T-cell (primary cell): Measurements from ENCODE around the gene SPON1. TPM values are rescaled to one million over a fixed set of nuclear protein-coding genes. Genes with fewer than 3 reads are reported as not detected.

Experiments used
- ATAC-seq, 4 experiments: fragments of 200-7000 bp in 3 of 4; fragments of 150-1000 bp in 1 of 4; cut with Tn5 transposase; replicated peaks in 1 of 4; 1 replicate in 3 of 4; 2 replicates in 1 of 4; pipeline ENCODE4 v1.10.0; 2021; ENCODE audit warnings: moderate library complexity in 3 of 4, mild to moderate bottlenecking in 2 of 4, moderate number of reproducible peaks in 1 of 4
- CTCF ChIA-PET, 2 donors: fragments of 300-600 bp; sonication (Branson Sonifier 250); formaldehyde crosslinking; loops; one replicate each; lab custom pipeline; 2022; ENCODE audit warnings: antibody characterized with exemption in 2 of 2; lab: Charles Lee
- POLR2A ChIA-PET, 2 donors: fragments of 300-600 bp; sonication (Branson Sonifier 250); formaldehyde crosslinking; loops; one replicate each; lab custom pipeline; 2022; ENCODE audit warnings: antibody characterized with exemption in 2 of 2; lab: Charles Lee
- DNase-seq, 35 experiments: peaks; one replicate each; pipeline versions ENCODE4 v3.0.0 to v3.0.0-alpha.2; 2013 to 2023
- H3K27ac ChIP-seq: one replicate; pipeline ENCODE4 v1.5.1; 2013; ENCODE audit warnings: low read length
- H3K27me3 ChIP-seq, 2 experiments: replicated peaks in 1 of 2; 1 replicate in 1 of 2; 2 replicates in 1 of 2; pipeline versions ENCODE4 v1.6.1 to v1.7.0; 2013; ENCODE audit warnings: low read length in 1 of 2, mixed read lengths in 1 of 2; ENCODE audit not compliant: control insufficient read depth in 2 of 2, insufficient read depth in 2 of 2; ENCODE audit errors: extremely low read depth in 1 of 2
- H3K36me3 ChIP-seq, 2 donors: 1 replicate in 1 of 2; 2 replicates in 1 of 2; pipeline versions ENCODE4 v1.6.1 to v1.7.0; 2013; ENCODE audit warnings: low read length in 1 of 2; ENCODE audit not compliant: control insufficient read depth in 2 of 2, insufficient read depth in 1 of 2; ENCODE audit errors: extremely low read depth in 1 of 2
- H3K4me1 ChIP-seq, 2 experiments: 1 replicate in 1 of 2; 2 replicates in 1 of 2; pipeline versions ENCODE4 v1.6.1 to v1.7.0; 2013; ENCODE audit warnings: low read length in 2 of 2, mixed read lengths in 1 of 2; ENCODE audit not compliant: insufficient read depth in 2 of 2, control insufficient read depth in 1 of 2; ENCODE audit errors: extremely low read depth in 1 of 2
- H3K4me3 ChIP-seq, 2 donors: 1 replicate in 1 of 2; 2 replicates in 1 of 2; pipeline versions ENCODE4 v1.5.1 to v1.7.0; 2013; ENCODE audit warnings: mild to moderate bottlenecking in 2 of 2, low read length in 1 of 2, moderate library complexity in 1 of 2; ENCODE audit not compliant: control insufficient read depth in 1 of 2; ENCODE audit errors: extremely low read depth in 1 of 2
- H3K9me3 ChIP-seq: 2 replicates; pipeline ENCODE4 v1.7.0; 2013
- H3K27ac Mint-ChIP-seq, 2 donors: one replicate each; pipeline ENCODE4 v1.8.0; 2020 to 2021; ENCODE audit warnings: mild to moderate bottlenecking in 2 of 2, mixed read lengths in 2 of 2
- H3K27me3 Mint-ChIP-seq, 2 donors: one replicate each; pipeline ENCODE4 v1.8.0; 2021 to 2022; ENCODE audit warnings: mixed read lengths in 2 of 2
- H3K36me3 Mint-ChIP-seq: one replicate; pipeline ENCODE4 v1.8.0; 2021; ENCODE audit warnings: mixed read lengths
- H3K4me1 Mint-ChIP-seq, 3 donors: one replicate each; pipeline ENCODE4 v1.8.0; 2020 to 2022; ENCODE audit warnings: mixed read lengths in 3 of 3, mild to moderate bottlenecking in 1 of 3
- H3K4me3 Mint-ChIP-seq, 3 donors: one replicate each; pipeline ENCODE4 v1.8.0; 2020 to 2022; ENCODE audit warnings: mild to moderate bottlenecking in 3 of 3, mixed read lengths in 3 of 3, moderate library complexity in 3 of 3
- H3K9me3 Mint-ChIP-seq, 3 donors: one replicate each; pipeline ENCODE4 v1.8.0; 2020 to 2022; ENCODE audit warnings: mixed read lengths in 3 of 3
- whole genome bisulfite sequencing: methylation state at CpG from one replicate; pipeline ENCODE4 v1.1.5; 2013; ENCODE audit warnings: missing lambda C conversion rate; ENCODE audit not compliant: insufficient coverage; 5-methylcytosine and 5-hydroxymethylcytosine counted together
- total RNA-seq, 35 experiments: library from RNA in 6 of 35; stranded (reverse) in 6 of 35; fragments of 120-200 nt in 1 of 35; gene quantifications; one replicate each; pipeline versions ENCODE4 v1.2.1 to v1.2.4 and lab custom pipeline; 2013 to 2026

Gene SPON1
- total RNA-seq, 5 donors from 2014 or later (not counting 1 experiment from before 2014, with no cell fraction given), result 1.0 to 38.2 (median 28.8) TPM

DNA sequence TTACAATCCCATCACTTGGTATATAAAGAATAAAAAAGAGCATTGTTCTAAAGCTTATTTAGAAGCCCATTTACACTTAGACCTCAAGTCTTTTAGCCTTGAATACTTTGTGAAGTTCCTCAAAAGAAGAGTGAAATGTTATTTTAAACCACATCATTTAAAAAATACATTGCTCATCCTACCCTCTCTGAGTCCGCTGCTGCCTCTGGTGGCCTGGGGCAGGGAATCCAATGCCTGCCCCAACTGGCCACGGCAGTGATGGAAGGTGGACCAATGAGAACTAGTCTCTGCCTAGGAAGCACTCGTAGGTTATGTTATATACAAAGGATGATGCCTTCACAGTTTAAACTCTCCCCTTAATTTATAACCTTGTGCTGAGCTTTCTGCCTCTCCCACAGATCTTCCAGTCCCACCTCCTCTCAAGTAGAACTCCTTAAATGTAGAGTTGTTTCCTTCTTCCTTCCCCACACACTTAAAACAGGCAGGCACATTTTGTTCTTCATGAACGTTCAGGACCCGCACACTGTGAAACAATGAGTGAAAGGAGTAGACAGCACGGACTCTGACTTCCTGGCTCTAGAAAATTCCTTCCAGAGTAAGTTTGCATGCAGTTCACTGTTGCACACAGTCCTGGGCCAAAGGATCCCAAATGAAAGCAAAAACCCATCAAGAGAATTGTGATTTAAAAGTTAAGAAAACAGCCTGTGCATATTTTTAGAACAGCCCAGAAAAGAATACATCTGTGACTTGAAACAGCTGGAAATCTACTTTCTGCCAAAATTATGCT is 228.7 kb downstream of the SPON1 start:
- H3K4me3 Mint-ChIP-seq, result no peak overlapping the region
- ChIA-PET CTCF (no interaction called here), POLR2A (no interaction called here)
- peaks cover 10% of the 10 kb centered on the region for H3K36me3 Mint-ChIP-seq
- H3K4me1 Mint-ChIP-seq, result no peaks in the 10 kb centered on the region
- H3K27ac ChIP-seq, result no peak overlapping the region
- no peaks in the 10 kb centered on the region for H3K27me3 ChIP-seq
- no peak for ATAC-seq
- H3K4me3 ChIP-seq, result no peak overlapping the region
- DNase-seq, result no peak
- no peaks in the 10 kb centered on the region for H3K9me3 Mint-ChIP-seq
- WGBS, result 100% methylated on average over 1 of the region's 6 CpGs
- H3K4me1 ChIP-seq, result no peaks in the 10 kb centered on the region
- H3K36me3 ChIP-seq, result no peaks in the 10 kb centered on the region
- no peaks in the 10 kb centered on the region for H3K9me3 ChIP-seq
- no peak overlapping the region for H3K27ac Mint-ChIP-seq
- peaks cover 0 to 2% of the 10 kb centered on the region in 2 donors for H3K27me3 Mint-ChIP-seq

DNA sequence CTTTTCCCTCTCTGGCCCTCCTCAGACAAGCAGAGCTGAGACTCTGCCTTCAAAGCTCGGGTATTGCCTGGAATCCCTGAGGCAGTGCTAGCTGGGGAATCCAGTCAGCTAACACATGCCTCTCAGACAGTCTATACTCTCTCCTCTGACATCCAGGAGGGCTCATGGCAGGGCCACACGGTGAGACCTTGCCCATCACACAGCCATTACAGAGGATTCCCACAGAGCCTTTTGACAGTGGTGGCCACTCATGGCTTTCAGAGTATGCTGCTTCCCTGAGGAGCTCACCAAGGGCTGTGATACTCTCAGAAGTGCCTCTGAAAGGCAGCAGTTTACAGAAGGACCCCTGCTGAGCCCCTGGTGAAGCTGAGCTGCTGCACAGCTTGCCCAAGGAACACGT is 231.1 kb downstream of the SPON1 start:
- no peak overlapping the region for H3K27ac ChIP-seq
- Mint-ChIP-seq H3K27me3 (peaks cover 0 to 2% of the 10 kb centered on the region in 2 donors), H3K4me3 (no peak overlapping the region), H3K36me3 (peaks cover 5% of the 10 kb centered on the region), H3K4me1 (no peaks in the 10 kb centered on the region), H3K9me3 (no peaks in the 10 kb centered on the region), H3K27ac (no peak overlapping the region)
- WGBS, result 67% methylated on average over 2 of the region's 3 CpGs
- H3K4me3 ChIP-seq, result no peak overlapping the region
- ChIA-PET POLR2A (interaction anchor here in 1 of 2 donors (1.2 kb wide), 1 partner anchor 10 kb away, joined by 3 read pairs; no protein-coding TSS in a partner anchor), CTCF (interaction anchor here in 1 of 2 donors (0.6 to 0.8 kb wide), 2 partner anchors 661 to 1080 kb away, joined by 4 to 6 read pairs; no protein-coding TSS in a partner anchor)
- no peaks in the 10 kb centered on the region for H3K9me3 ChIP-seq
- no peaks in the 10 kb centered on the region for H3K36me3 ChIP-seq
- no peaks in the 10 kb centered on the region for H3K4me1 ChIP-seq
- DNase-seq (no peak), ATAC-seq (no peak)
- no peaks in the 10 kb centered on the region for H3K27me3 ChIP-seq

DNA sequence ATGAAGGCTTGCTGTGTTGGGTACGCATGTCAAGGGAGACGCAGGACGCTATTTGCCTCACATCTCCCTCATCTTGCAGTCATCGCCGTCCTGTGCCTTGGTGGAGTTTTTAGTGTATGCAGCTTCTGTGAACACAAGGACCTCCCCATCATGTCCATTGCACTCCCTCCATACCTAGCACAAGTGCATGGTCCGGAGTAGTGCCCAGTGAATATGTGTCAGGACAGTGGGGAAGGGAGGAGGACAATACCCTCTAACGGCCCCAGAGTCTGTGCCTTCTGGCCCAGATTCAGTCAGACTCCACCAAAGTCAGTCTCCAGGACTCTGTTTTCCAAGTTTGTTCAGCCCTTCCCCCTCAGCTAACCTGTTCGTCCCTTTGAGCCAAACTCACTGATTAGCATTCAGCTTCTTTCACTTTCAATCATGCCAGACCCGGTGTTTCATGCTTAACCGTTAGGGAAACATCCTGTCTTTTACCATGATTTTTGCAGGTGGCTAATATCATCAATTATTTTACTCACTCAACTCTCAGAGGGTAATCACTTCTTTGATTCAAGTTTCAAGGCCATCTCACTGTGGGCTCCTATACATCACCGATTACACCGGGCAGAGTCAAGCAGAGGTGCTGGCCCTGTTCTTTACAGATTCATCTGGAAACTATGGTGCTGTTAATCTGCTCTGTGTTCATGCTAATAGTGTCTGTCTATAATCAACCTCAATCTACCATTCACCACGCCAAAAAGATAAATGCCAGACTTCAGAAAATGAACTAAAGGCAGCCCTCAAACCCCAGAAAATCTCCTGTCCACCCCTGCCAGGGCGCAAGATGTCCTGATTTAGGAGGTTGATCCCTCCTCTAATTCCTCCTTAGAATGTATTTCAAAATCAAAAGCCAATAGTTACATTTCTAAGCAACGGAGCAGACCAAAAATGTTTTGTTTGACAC is 240.0 kb downstream of the SPON1 start:
- Histone ChIP-seq H3K4me3 (no peak overlapping the region), H3K27ac (no peak overlapping the region), H3K27me3 (no peaks in the 10 kb centered on the region), H3K4me1 (peaks cover 0 to 4% of the 10 kb centered on the region in 2 experiments), H3K9me3 (no peaks in the 10 kb centered on the region), H3K36me3 (no peaks in the 10 kb centered on the region)
- ATAC-seq (no peak), DNase-seq (no peak)
- H3K36me3 Mint-ChIP-seq, result no peaks in the 10 kb centered on the region
- no peaks in the 10 kb centered on the region for H3K9me3 Mint-ChIP-seq
- no peak overlapping the region for H3K27ac Mint-ChIP-seq
- POLR2A ChIA-PET, result no interaction called here
- no peaks in the 10 kb centered on the region for H3K27me3 Mint-ChIP-seq
- WGBS, result 43% methylated on average over 5 of the region's 15 CpGs
- peaks cover 0 to 11% (median 10%) of the 10 kb centered on the region in 3 donors for H3K4me1 Mint-ChIP-seq
- CTCF ChIA-PET, result no interaction called here
- no peak overlapping the region for H3K4me3 Mint-ChIP-seq

DNA sequence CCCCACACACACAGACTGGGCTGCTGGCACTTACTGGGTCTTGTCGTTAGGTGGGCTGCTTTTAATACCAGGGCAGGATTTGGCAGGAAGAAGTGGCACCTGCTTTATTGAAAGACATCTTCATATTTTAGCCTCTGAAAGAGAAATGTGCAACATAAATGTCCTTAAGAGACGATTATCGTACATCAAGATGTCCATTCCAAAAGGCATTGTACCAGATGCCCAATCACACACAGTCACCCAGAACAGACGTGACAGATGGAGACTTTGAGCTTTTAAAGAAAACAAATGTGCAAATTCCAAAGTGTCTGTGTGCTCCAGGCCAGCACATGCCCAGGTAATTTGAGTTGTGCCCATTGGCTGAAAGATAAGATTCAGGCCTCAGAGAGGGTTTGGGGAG is 240.8 kb downstream of the SPON1 start:
- no peak overlapping the region for H3K4me3 ChIP-seq
- no peaks in the 10 kb centered on the region for H3K9me3 Mint-ChIP-seq
- 100% methylated on average over 1 of the region's 4 CpGs for WGBS
- no peak overlapping the region for H3K27ac Mint-ChIP-seq
- no peaks in the 10 kb centered on the region for H3K9me3 ChIP-seq
- H3K27me3 Mint-ChIP-seq, result no peaks in the 10 kb centered on the region
- no peak overlapping the region for H3K27ac ChIP-seq
- peaks cover 0 to 4% of the 10 kb centered on the region in 2 experiments for H3K4me1 ChIP-seq
- ATAC-seq (no peak), DNase-seq (no peak)
- H3K4me3 Mint-ChIP-seq, result no peak overlapping the region
- peaks cover 0 to 11% (median 10%) of the 10 kb centered on the region in 3 donors for H3K4me1 Mint-ChIP-seq
- no peaks in the 10 kb centered on the region for H3K27me3 ChIP-seq
- H3K36me3 ChIP-seq, result no peaks in the 10 kb centered on the region
- no peaks in the 10 kb centered on the region for H3K36me3 Mint-ChIP-seq
- POLR2A ChIA-PET, result no interaction called here
- CTCF ChIA-PET, result no interaction called here

DNA sequence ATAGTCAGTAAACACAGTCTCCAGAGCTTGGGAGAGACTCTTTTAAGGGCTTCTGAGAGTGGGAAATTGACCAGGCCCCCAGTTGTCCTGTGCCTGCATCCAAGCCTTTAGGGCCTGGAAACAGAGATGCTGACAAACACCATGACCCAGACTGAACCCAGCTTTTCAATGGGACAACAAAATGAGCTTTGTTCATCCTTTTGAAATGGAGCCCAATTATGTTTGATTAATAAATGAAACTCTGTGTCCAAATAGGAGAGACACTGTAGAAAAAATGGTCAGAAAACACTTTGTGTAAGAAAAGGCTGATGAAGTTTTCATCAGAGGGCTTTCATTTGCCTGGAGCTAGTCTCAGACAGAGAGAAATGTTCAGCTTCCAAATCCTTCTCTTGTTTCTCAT is 250.5 kb downstream of the SPON1 start:
- no peaks in the 10 kb centered on the region for H3K36me3 ChIP-seq
- no peaks in the 10 kb centered on the region for H3K9me3 ChIP-seq
- H3K27me3 ChIP-seq, result no peaks in the 10 kb centered on the region
- POLR2A ChIA-PET, result no interaction called here
- peaks cover 6% of the 10 kb centered on the region for H3K36me3 Mint-ChIP-seq
- DNase-seq (no peak), ATAC-seq (no peak)
- no peaks in the 10 kb centered on the region for H3K4me1 Mint-ChIP-seq
- no peak overlapping the region for H3K27ac ChIP-seq
- H3K4me1 ChIP-seq, result no peaks in the 10 kb centered on the region
- peaks cover 0 to 4% of the 10 kb centered on the region in 2 donors for H3K27me3 Mint-ChIP-seq
- H3K4me3 ChIP-seq, result no peak overlapping the region
- no peak overlapping the region for H3K27ac Mint-ChIP-seq
- no peak overlapping the region for H3K4me3 Mint-ChIP-seq
- CTCF ChIA-PET, result no interaction called here
- H3K9me3 Mint-ChIP-seq, result peaks cover 0 to 3% (median 0%) of the 10 kb centered on the region in 3 donors

DNA sequence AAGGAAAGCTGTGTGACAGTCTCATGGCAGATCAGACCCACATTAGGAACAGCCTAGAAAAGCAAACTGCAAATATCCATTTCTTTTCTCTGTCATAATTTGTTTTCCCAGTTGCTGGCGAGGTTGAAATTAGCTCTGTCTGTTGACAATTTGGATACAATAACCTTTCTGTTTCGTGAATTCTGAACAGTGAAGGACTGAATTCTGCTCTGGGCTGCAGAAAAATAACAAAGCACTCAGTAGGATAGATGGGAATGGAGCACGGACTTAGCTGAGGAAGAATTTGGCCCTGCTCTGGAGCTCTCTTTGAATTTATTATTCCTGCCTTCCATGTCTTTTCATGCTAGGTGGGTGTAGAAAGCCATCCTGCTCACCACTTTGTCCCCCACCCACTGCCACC is 256.2 kb downstream of the SPON1 start:
- CTCF ChIA-PET, result no interaction called here

More for the DNA sequence above, 256.2 kb downstream of the SPON1 start:
- Histone ChIP-seq H3K27me3 (no peaks in the 10 kb centered on the region), H3K9me3 (no peaks in the 10 kb centered on the region), H3K27ac (no peak overlapping the region), H3K36me3 (no peaks in the 10 kb centered on the region), H3K4me1 (no peaks in the 10 kb centered on the region), H3K4me3 (no peak overlapping the region)
- Mint-ChIP-seq H3K27ac (no peak overlapping the region), H3K4me1 (no peaks in the 10 kb centered on the region), H3K27me3 (peaks cover 2 to 8% of the 10 kb centered on the region in 2 donors), H3K4me3 (no peak overlapping the region), H3K36me3 (peaks cover 6% of the 10 kb centered on the region), H3K9me3 (no peaks in the 10 kb centered on the region)
- DNase-seq (no peak), ATAC-seq (no peak)
- POLR2A ChIA-PET, result no interaction called here
- WGBS, result 72% methylated on average over 2 of the region's 3 CpGs
